Measurements from ENCODE around the gene RNFT2.
"Not testable (repeated sequence)": the region's sequence is repeated elsewhere in the genome, so short reads cannot be mapped to it uniquely, and the experiment has no call there.

The RNFT2 gene

GRCh38 chr12:116802018-116802417 is 63.9 kb downstream of the RNFT2 start:
- Histone ChIP-seq H3K27ac (ENCODE audit: low read length) (no peak overlapping the region), H3K27me3 (ENCODE audit: control insufficient read depth, insufficient read depth, low read length) (no peaks in the 10 kb centered on the region), H3K36me3 (ENCODE audit: control insufficient read depth, low read depth, low read length) (peaks cover 4% of the 10 kb centered on the region), H3K9ac (ENCODE audit: low read length) (no peak overlapping the region), H3K9me3 (ENCODE audit: control insufficient read depth, low read depth, low read length) (no peaks in the 10 kb centered on the region), H3K4me3 (ENCODE audit: low read length) (no peak overlapping the region), H3K4me1 (ENCODE audit: control insufficient read depth, low read depth, low read length) (no peaks in the 10 kb centered on the region)

GRCh38 chr12:116803013-116803736 is 65.1 kb downstream of the RNFT2 start:
- no peaks in the 10 kb centered on the region for H3K9me3 ChIP-seq (ENCODE audit: control insufficient read depth, low read depth, low read length)
- no peak overlapping the region for H3K9ac ChIP-seq (ENCODE audit: low read length)
- peaks cover 4% of the 10 kb centered on the region for H3K36me3 ChIP-seq (ENCODE audit: control insufficient read depth, low read depth, low read length)
- H3K4me3 ChIP-seq (ENCODE audit: low read length), result no peak overlapping the region
- no peak overlapping the region for H3K27ac ChIP-seq (ENCODE audit: low read length)
- H3K27me3 ChIP-seq (ENCODE audit: control insufficient read depth, insufficient read depth, low read length), result no peaks in the 10 kb centered on the region
- no peaks in the 10 kb centered on the region for H3K4me1 ChIP-seq (ENCODE audit: control insufficient read depth, low read depth, low read length)

- Histone ChIP-seq H3K27ac (ENCODE audit: low read length) (no peak overlapping the region), H3K4me1 (ENCODE audit: control insufficient read depth, low read depth, low read length) (no peaks in the 10 kb centered on the region)
These were observed 65.9 kb downstream of the RNFT2 start for GRCh38 chr12:116804051-116804450.

GRCh38 chr12:116806845-116807440 is 68.8 kb downstream of the RNFT2 start:
- no peak overlapping the region for H3K9ac ChIP-seq (ENCODE audit: low read length)
- no peak overlapping the region for H3K4me3 ChIP-seq (ENCODE audit: low read length)
- H3K27ac ChIP-seq (ENCODE audit: low read length), result no peak overlapping the region
- H3K36me3 ChIP-seq (ENCODE audit: control insufficient read depth, low read depth, low read length), result no peaks in the 10 kb centered on the region
- no peaks in the 10 kb centered on the region for H3K4me1 ChIP-seq (ENCODE audit: control insufficient read depth, low read depth, low read length)
- H3K27me3 ChIP-seq (ENCODE audit: control insufficient read depth, insufficient read depth, low read length), result no peaks in the 10 kb centered on the region
- no peaks in the 10 kb centered on the region for H3K9me3 ChIP-seq (ENCODE audit: control insufficient read depth, low read depth, low read length)

More at GRCh38 chr12:116804051-116804450, 65.9 kb downstream of the RNFT2 start:
- Histone ChIP-seq H3K36me3 (ENCODE audit: control insufficient read depth, low read depth, low read length) (no peaks in the 10 kb centered on the region), H3K4me3 (ENCODE audit: low read length) (no peak overlapping the region), H3K9ac (ENCODE audit: low read length) (no peak overlapping the region), H3K27me3 (ENCODE audit: control insufficient read depth, insufficient read depth, low read length) (no peaks in the 10 kb centered on the region), H3K9me3 (ENCODE audit: control insufficient read depth, low read depth, low read length) (no peaks in the 10 kb centered on the region)

GRCh38 chr12:116807546-116807945 is 69.4 kb downstream of the RNFT2 start:
- Histone ChIP-seq H3K27ac (ENCODE audit: low read length) (no peak overlapping the region), H3K36me3 (ENCODE audit: control insufficient read depth, low read depth, low read length) (no peaks in the 10 kb centered on the region), H3K4me3 (ENCODE audit: low read length) (no peak overlapping the region), H3K4me1 (ENCODE audit: control insufficient read depth, low read depth, low read length) (no peaks in the 10 kb centered on the region), H3K27me3 (ENCODE audit: control insufficient read depth, insufficient read depth, low read length) (no peaks in the 10 kb centered on the region), H3K9ac (ENCODE audit: low read length) (no peak overlapping the region), H3K9me3 (ENCODE audit: control insufficient read depth, low read depth, low read length) (no peaks in the 10 kb centered on the region)

- Histone ChIP-seq H3K9me3 (ENCODE audit: control insufficient read depth, low read depth, low read length) (no peaks in the 10 kb centered on the region), H3K27ac (ENCODE audit: low read length) (no peak overlapping the region), H3K4me3 (ENCODE audit: low read length) (no peak overlapping the region), H3K4me1 (ENCODE audit: control insufficient read depth, low read depth, low read length) (no peaks in the 10 kb centered on the region), H3K36me3 (ENCODE audit: control insufficient read depth, low read depth, low read length) (no peaks in the 10 kb centered on the region), H3K9ac (ENCODE audit: low read length) (no peak overlapping the region), H3K27me3 (ENCODE audit: control insufficient read depth, insufficient read depth, low read length) (no peaks in the 10 kb centered on the region)
These were observed 70.3 kb downstream of the RNFT2 start for GRCh38 chr12:116808113-116809105.

GRCh38 chr12:116812238-116812637 is 74.1 kb downstream of the RNFT2 start:
- Histone ChIP-seq H3K4me1 (ENCODE audit: control insufficient read depth, low read depth, low read length) (no peaks in the 10 kb centered on the region), H3K9me3 (ENCODE audit: control insufficient read depth, low read depth, low read length) (no peaks in the 10 kb centered on the region), H3K9ac (ENCODE audit: low read length) (no peak overlapping the region), H3K36me3 (ENCODE audit: control insufficient read depth, low read depth, low read length) (no peaks in the 10 kb centered on the region), H3K27ac (ENCODE audit: low read length) (no peak overlapping the region), H3K27me3 (ENCODE audit: control insufficient read depth, insufficient read depth, low read length) (no peaks in the 10 kb centered on the region), H3K4me3 (ENCODE audit: low read length) (no peak overlapping the region)

GRCh38 chr12:116813271-116814041 is 75.3 kb downstream of the RNFT2 start:
- Histone ChIP-seq H3K4me3 (ENCODE audit: low read length) (no peak overlapping the region), H3K27ac (ENCODE audit: low read length) (no peak overlapping the region), H3K36me3 (ENCODE audit: control insufficient read depth, low read depth, low read length) (no peaks in the 10 kb centered on the region), H3K27me3 (ENCODE audit: control insufficient read depth, insufficient read depth, low read length) (no peaks in the 10 kb centered on the region), H3K9me3 (ENCODE audit: control insufficient read depth, low read depth, low read length) (no peaks in the 10 kb centered on the region), H3K4me1 (ENCODE audit: control insufficient read depth, low read depth, low read length) (peaks cover 3% of the 10 kb centered on the region), H3K9ac (ENCODE audit: low read length) (no peak overlapping the region)

- not testable (repeated sequence) for H3K27ac ChIP-seq (ENCODE audit: low read length)
These were observed 76.7 kb downstream of the RNFT2 start for GRCh38 chr12:116814766-116815165.

GRCh38 chr12:116818341-116818856 is 80.3 kb downstream of the RNFT2 start:
- H3K4me1 ChIP-seq (ENCODE audit: control insufficient read depth, low read depth, low read length), result peaks cover 5% of the 10 kb centered on the region
- H3K9me3 ChIP-seq (ENCODE audit: control insufficient read depth, low read depth, low read length), result no peaks in the 10 kb centered on the region
- no peaks in the 10 kb centered on the region for H3K27me3 ChIP-seq (ENCODE audit: control insufficient read depth, insufficient read depth, low read length)
- peak overlapping the region; percentile 94 for H3K4me3 ChIP-seq (ENCODE audit: low read length)
- no peak overlapping the region for H3K27ac ChIP-seq (ENCODE audit: low read length)
- H3K36me3 ChIP-seq (ENCODE audit: control insufficient read depth, low read depth, low read length), result no peaks in the 10 kb centered on the region
- peak overlapping the region; percentile 98 for H3K9ac ChIP-seq (ENCODE audit: low read length)

More at GRCh38 chr12:116814766-116815165, 76.7 kb downstream of the RNFT2 start:
- H3K27me3 ChIP-seq (ENCODE audit: control insufficient read depth, insufficient read depth, low read length); H3K9me3 ChIP-seq (ENCODE audit: control insufficient read depth, low read depth, low read length); H3K4me1 ChIP-seq (ENCODE audit: control insufficient read depth, low read depth, low read length); H3K9ac ChIP-seq (ENCODE audit: low read length); H3K36me3 ChIP-seq (ENCODE audit: control insufficient read depth, low read depth, low read length); H3K4me3 ChIP-seq (ENCODE audit: low read length): not testable (repeated sequence)

Data from iPS-18a (cell line).